ENCODE measurements around the gene ATP2C2.

ATP2C2 gene

DNA sequence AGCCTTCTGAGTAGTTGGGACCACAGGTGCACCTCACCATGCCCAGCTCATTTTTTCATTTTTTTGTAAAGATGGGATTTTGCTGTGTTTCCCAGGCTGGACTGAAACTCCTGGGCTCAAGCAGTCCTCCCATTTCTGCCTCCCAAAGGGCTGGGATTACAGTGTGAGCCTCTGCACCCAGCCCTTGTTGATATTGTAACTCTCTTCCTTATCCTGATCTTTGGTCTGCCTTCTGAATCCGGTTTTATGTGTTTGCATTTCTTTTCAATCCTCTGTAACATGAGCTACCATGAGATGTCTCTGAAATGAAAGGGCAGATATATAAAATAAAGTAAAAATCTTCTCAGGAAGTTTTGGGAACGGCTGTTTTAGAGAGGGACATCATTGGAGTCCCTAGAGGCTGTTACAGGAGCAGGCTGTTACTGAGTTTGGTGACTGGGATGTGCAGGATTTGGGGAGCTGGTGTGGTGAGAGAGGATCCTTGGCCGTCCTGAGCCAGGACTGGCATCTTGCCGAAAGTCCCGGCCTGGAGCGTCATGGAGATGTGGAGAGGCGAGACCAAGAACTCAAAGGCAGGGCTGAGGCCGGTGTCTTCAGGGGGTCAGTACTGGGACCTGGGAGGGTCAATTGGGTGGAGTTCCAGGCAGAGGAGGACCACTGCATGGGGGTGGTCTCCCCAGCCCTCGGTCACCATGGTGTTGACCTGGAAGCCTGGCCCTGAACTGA is 39.4 kb downstream of the ATP2C2 start:
- Histone ChIP-seq H3K9ac (ENCODE audit: low read length) (no peak overlapping the region), H3K4me2 (ENCODE audit: low read length) (no peak overlapping the region), H2AFZ (ENCODE audit: low read length) (no peak overlapping the region), H3K9me2 (ENCODE audit: low read depth, low read length) (no peaks in the 10 kb centered on the region), H3F3A (ENCODE audit: insufficient read depth, low read length) (no peaks in the 10 kb centered on the region), H4K20me1 (ENCODE audit: insufficient read depth, low read length) (no peaks in the 10 kb centered on the region), H3K9me3 (ENCODE audit: low read length) (no peaks in the 10 kb centered on the region), H3K36me3 (ENCODE audit: insufficient read depth, low read length) (no peaks in the 10 kb centered on the region), H3K27me3 (ENCODE audit: insufficient read depth, low read length) (peaks cover 11% of the 10 kb centered on the region; the same call in 1 of the 2 replicates), H3K4me3 (ENCODE audit: low read depth, low read length, poor library complexity, severe bottlenecking) (no peak overlapping the region), H3K4me1 (ENCODE audit: insufficient read depth, low read length, severe bottlenecking) (no peaks in the 10 kb centered on the region), H3K27ac (ENCODE audit: low read depth, low read length, poor library complexity, severe bottlenecking) (no peak overlapping the region), H3K79me2 (ENCODE audit: insufficient read depth, low read length) (no peaks in the 10 kb centered on the region)
- TF ChIP-seq, protein P1, sequence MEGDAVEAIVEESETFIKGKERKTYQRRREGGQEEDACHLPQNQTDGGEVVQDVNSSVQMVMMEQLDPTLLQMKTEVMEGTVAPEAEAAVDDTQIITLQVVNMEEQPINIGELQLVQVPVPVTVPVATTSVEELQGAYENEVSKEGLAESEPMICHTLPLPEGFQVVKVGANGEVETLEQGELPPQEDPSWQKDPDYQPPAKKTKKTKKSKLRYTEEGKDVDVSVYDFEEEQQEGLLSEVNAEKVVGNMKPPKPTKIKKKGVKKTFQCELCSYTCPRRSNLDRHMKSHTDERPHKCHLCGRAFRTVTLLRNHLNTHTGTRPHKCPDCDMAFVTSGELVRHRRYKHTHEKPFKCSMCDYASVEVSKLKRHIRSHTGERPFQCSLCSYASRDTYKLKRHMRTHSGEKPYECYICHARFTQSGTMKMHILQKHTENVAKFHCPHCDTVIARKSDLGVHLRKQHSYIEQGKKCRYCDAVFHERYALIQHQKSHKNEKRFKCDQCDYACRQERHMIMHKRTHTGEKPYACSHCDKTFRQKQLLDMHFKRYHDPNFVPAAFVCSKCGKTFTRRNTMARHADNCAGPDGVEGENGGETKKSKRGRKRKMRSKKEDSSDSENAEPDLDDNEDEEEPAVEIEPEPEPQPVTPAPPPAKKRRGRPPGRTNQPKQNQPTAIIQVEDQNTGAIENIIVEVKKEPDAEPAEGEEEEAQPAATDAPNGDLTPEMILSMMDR (IDR thresholded peaks at IDR 0.05; ENCODE audit: low read length), result no peak
- TF ChIP-seq EZH2 (IDR thresholded peaks at IDR 0.05; ENCODE audit: borderline replicate concordance, low read length), result no peak

DNA sequence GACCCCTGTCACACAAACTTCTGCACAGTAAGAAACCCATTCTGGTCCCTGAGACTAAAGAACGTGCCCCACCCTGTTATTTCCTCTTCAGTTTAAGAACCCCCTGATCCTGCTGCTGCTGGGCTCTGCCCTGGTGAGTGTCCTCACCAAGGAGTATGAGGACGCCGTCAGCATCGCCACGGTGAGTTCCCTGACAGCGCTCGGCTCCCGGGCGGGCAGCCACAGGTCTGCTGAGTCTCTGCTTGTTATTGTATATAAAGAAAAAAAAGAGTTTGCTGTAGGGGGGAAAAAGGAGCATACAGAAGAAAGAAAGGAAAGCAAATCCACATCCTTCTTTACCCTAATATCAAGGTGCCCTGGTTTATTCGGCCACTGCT is 40.0 kb downstream of the ATP2C2 start:
- Histone ChIP-seq H3K79me2 (ENCODE audit: insufficient read depth, low read length) (no peaks in the 10 kb centered on the region), H3K27ac (ENCODE audit: low read depth, low read length, poor library complexity, severe bottlenecking) (no peak overlapping the region), H3K36me3 (ENCODE audit: insufficient read depth, low read length) (no peaks in the 10 kb centered on the region), H3K4me1 (ENCODE audit: insufficient read depth, low read length, severe bottlenecking) (no peaks in the 10 kb centered on the region), H2AFZ (ENCODE audit: low read length) (no peak overlapping the region), H3F3A (ENCODE audit: insufficient read depth, low read length) (no peaks in the 10 kb centered on the region), H3K27me3 (ENCODE audit: insufficient read depth, low read length) (peaks cover 11% of the 10 kb centered on the region; the same call in 1 of the 2 replicates), H4K20me1 (ENCODE audit: insufficient read depth, low read length) (no peaks in the 10 kb centered on the region), H3K9ac (ENCODE audit: low read length) (no peak overlapping the region), H3K9me2 (ENCODE audit: low read depth, low read length) (no peaks in the 10 kb centered on the region), H3K9me3 (ENCODE audit: low read length) (no peaks in the 10 kb centered on the region), H3K4me3 (ENCODE audit: low read depth, low read length, poor library complexity, severe bottlenecking) (no peak overlapping the region), H3K4me2 (ENCODE audit: low read length) (no peak overlapping the region)
- TF ChIP-seq, protein P1 (IDR thresholded peaks at IDR 0.05; ENCODE audit: low read length), result no peak
- TF ChIP-seq EZH2 (IDR thresholded peaks at IDR 0.05; ENCODE audit: borderline replicate concordance, low read length), result no peak

DNA sequence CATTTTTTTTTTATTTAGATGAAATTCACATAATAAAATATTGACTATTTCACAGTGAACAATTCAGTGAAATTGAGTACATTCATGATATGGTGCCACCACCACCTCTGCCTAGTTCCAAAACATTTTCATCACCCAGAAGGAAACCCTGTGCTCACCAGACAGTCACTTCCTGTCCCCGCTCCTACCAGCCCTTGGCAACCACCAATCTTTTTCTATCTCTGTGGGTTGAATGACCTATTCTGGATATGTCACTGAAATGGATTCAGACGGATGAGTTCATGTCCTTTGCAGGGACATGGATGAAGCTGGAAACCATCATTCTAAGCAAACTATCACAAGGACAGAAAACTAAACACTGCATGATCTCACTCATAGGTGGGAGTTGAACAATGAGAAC is 40.5 kb downstream of the ATP2C2 start:
- H3K4me3 ChIP-seq (ENCODE audit: low read depth, low read length, poor library complexity, severe bottlenecking), result no peak overlapping the region
- no peaks in the 10 kb centered on the region for H3K79me2 ChIP-seq (ENCODE audit: insufficient read depth, low read length)
- H3K4me2 ChIP-seq (ENCODE audit: low read length), result no peak overlapping the region
- H3K4me1 ChIP-seq (ENCODE audit: insufficient read depth, low read length, severe bottlenecking), result no peaks in the 10 kb centered on the region
- TF ChIP-seq, protein P1 (IDR thresholded peaks at IDR 0.05; ENCODE audit: low read length), result no peak
- no peak for TF ChIP-seq EZH2 (IDR thresholded peaks at IDR 0.05; ENCODE audit: borderline replicate concordance, low read length)
- H3K36me3 ChIP-seq (ENCODE audit: insufficient read depth, low read length), result no peaks in the 10 kb centered on the region
- no peak overlapping the region for H3K27ac ChIP-seq (ENCODE audit: low read depth, low read length, poor library complexity, severe bottlenecking)
- no peaks in the 10 kb centered on the region for H4K20me1 ChIP-seq (ENCODE audit: insufficient read depth, low read length)
- no peak overlapping the region for H2AFZ ChIP-seq (ENCODE audit: low read length)
- H3K9me3 ChIP-seq (ENCODE audit: low read length), result no peaks in the 10 kb centered on the region
- H3K9ac ChIP-seq (ENCODE audit: low read length), result no peak overlapping the region
- H3F3A ChIP-seq (ENCODE audit: insufficient read depth, low read length), result no peaks in the 10 kb centered on the region
- H3K27me3 ChIP-seq (ENCODE audit: insufficient read depth, low read length), result peaks cover 14% of the 10 kb centered on the region; the same call in 1 of the 2 replicates
- H3K9me2 ChIP-seq (ENCODE audit: low read depth, low read length), result no peaks in the 10 kb centered on the region

Data from OCI-LY1 (cell line).